WTC11 (cell line): Measurements from ENCODE around the gene PSMB2. TPM values are rescaled to one million over a fixed set of nuclear protein-coding genes. Genes with fewer than 3 reads are reported as not detected.
"Not testable (repeated sequence)": the region's sequence is repeated elsewhere in the genome, so short reads cannot be mapped to it uniquely, and the experiment has no call there.

Source experiments
- ATAC-seq: fragments of 200-7000 bp; cut with Tn5 transposase; 2 replicates; pipeline ENCODE4 v1.10.0; 2021; ENCODE audit warnings: mild to moderate bottlenecking, moderate library complexity
- CTCF ChIA-PET: fragments of 300-600 bp; sonication (Branson Sonifier 250); formaldehyde crosslinking; loops from one replicate; lab custom pipeline; 2021; ENCODE audit warnings: antibody characterized with exemption; lab: Charles Lee
- POLR2A ChIA-PET: fragments of 350-600 bp; sonication (Branson Sonifier 250); formaldehyde crosslinking; loops from one replicate; lab custom pipeline; 2021; ENCODE audit warnings: antibody characterized with exemption; lab: Charles Lee
- DNase-seq: peaks from one replicate; pipeline ENCODE4 v3.0.0; 2021; ENCODE audit warnings: low spot score
- H3K27ac Mint-ChIP-seq: 2 replicates; pipeline ENCODE4 v1.8.0; 2021; ENCODE audit warnings: mixed read lengths
- H3K27me3 Mint-ChIP-seq: 2 replicates; pipeline ENCODE4 v1.8.0; 2021; ENCODE audit warnings: low read depth, mild to moderate bottlenecking, moderate library complexity, mixed read lengths
- H3K36me3 Mint-ChIP-seq: 2 replicates; pipeline ENCODE4 v1.8.0; 2021; ENCODE audit warnings: mixed read lengths
- H3K4me1 Mint-ChIP-seq: 2 replicates; pipeline ENCODE4 v1.8.0; 2022; ENCODE audit warnings: mixed read lengths
- H3K4me3 Mint-ChIP-seq: 2 replicates; pipeline ENCODE4 v1.8.0; 2021; ENCODE audit warnings: mild to moderate bottlenecking, moderate library complexity, mixed read lengths
- H3K9me3 Mint-ChIP-seq: 2 replicates; pipeline ENCODE4 v1.8.0; 2021; ENCODE audit warnings: mixed read lengths
- AFF4 ChIP-seq: sonication (generic); formaldehyde crosslinking; IDR thresholded peaks from 2 replicates; pipeline ENCODE4 v1.8.1; 2023; ENCODE audit warnings: mild to moderate bottlenecking, missing genetic modification reagents, borderline replicate concordance
- ESRRA ChIP-seq: sonication (generic); formaldehyde crosslinking; IDR thresholded peaks from 2 replicates; pipeline ENCODE4 v1.8.1; 2022; ENCODE audit warnings: mild to moderate bottlenecking, missing genetic modification reagents, borderline replicate concordance
- HMGXB4 ChIP-seq: sonication (generic); formaldehyde crosslinking; IDR thresholded peaks from 2 replicates; pipeline ENCODE4 v1.8.1; 2023; ENCODE audit warnings: mild to moderate bottlenecking, moderate library complexity, missing genetic modification reagents
- MYBL2 ChIP-seq: sonication (generic); formaldehyde crosslinking; IDR thresholded peaks from 2 replicates; pipeline ENCODE4 v1.8.1; 2023; ENCODE audit warnings: mild to moderate bottlenecking, moderate library complexity, missing genetic modification reagents
- RELA ChIP-seq: sonication (generic); formaldehyde crosslinking; IDR thresholded peaks from 2 replicates; pipeline ENCODE4 v1.8.1; 2022; ENCODE audit warnings: missing genetic modification reagents, mild to moderate bottlenecking, borderline replicate concordance
- SMAD4 ChIP-seq: sonication (generic); formaldehyde crosslinking; IDR thresholded peaks from 2 replicates; pipeline ENCODE4 v1.8.0; 2022; ENCODE audit warnings: mild to moderate bottlenecking, missing genetic modification reagents
- TEAD1 ChIP-seq: sonication (generic); formaldehyde crosslinking; IDR thresholded peaks from 2 replicates; pipeline ENCODE4 v1.8.0; 2022; ENCODE audit warnings: mild to moderate bottlenecking, missing genetic modification reagents
- USF1 ChIP-seq: sonication (generic); formaldehyde crosslinking; IDR thresholded peaks from 2 replicates; pipeline ENCODE4 v1.8.0; 2022; ENCODE audit warnings: mild to moderate bottlenecking, missing genetic modification reagents
- ZNF281 ChIP-seq: sonication (generic); formaldehyde crosslinking; IDR thresholded peaks from 2 replicates; pipeline ENCODE4 v1.8.0; 2023; ENCODE audit warnings: mild to moderate bottlenecking, missing genetic modification reagents
- ZNF416 ChIP-seq: fragments of 250-450 bp; sonication (Bioruptor Pico); IDR thresholded peaks from 2 replicates; pipeline ENCODE4 v1.9.0; 2021; ENCODE audit warnings: mild to moderate bottlenecking, inconsistent platforms
- total RNA-seq: library from RNA; stranded (reverse); gene quantifications from 3 replicates; pipeline ENCODE4 v1.2.3, GENCODE V29; 2021
- TF ChIP-seq, protein P1 (sequence below): fragments of 250-450 bp; sonication (Bioruptor Pico); IDR thresholded peaks from 2 replicates; pipeline ENCODE4 v2.1.2; 2022; ENCODE audit warnings: mild to moderate bottlenecking, moderate library complexity
- TF ChIP-seq, protein P2 (sequence below): sonication (generic); formaldehyde crosslinking; IDR thresholded peaks from 2 replicates; pipeline ENCODE4 v1.8.1; 2023; ENCODE audit warnings: mild to moderate bottlenecking, missing genetic modification reagents
- TF ChIP-seq, protein P3 (sequence below): fragments of 250-450 bp; sonication (Bioruptor Pico); IDR thresholded peaks from 2 replicates; pipeline ENCODE4 v1.9.0; 2021; ENCODE audit warnings: moderate library complexity, mild to moderate bottlenecking, inconsistent platforms, borderline replicate concordance
- TF ChIP-seq, protein P4 (sequence below): sonication (generic); formaldehyde crosslinking; IDR thresholded peaks from 2 replicates; pipeline ENCODE4 v1.8.1; 2023; ENCODE audit warnings: mild to moderate bottlenecking, missing genetic modification reagents, moderate library complexity

The PSMB2 gene
- total RNA-seq, 1 experiment from 2014 or later = 76.7 TPM

- TF ChIP-seq, protein P1, sequence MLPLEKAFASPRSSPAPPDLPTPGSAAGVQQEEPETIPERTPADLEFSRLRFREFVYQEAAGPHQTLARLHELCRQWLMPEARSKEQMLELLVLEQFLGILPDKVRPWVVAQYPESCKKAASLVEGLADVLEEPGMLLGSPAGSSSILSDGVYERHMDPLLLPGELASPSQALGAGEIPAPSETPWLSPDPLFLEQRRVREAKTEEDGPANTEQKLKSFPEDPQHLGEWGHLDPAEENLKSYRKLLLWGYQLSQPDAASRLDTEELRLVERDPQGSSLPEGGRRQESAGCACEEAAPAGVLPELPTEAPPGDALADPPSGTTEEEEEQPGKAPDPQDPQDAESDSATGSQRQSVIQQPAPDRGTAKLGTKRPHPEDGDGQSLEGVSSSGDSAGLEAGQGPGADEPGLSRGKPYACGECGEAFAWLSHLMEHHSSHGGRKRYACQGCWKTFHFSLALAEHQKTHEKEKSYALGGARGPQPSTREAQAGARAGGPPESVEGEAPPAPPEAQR (CRISPR knock-in tag) = no peak
- TF ChIP-seq ZNF416 (CRISPR knock-in tag) (no peak), SMAD4 (CRISPR knock-in tag) (0 out of 2 replicates have a peak, but pooled peaks have one; percentile 37), RELA (CRISPR knock-in tag) (0 out of 2 replicates have a peak, but pooled peaks have one; percentile 60), USF1 (CRISPR knock-in tag) (peak; percentile 31; the same call in 1 of the 2 replicates), HMGXB4 (peak; percentile 46; the same call in 1 of the 2 replicates), ZNF281 (CRISPR knock-in tag) (peak; percentile 65; the same call in 1 of the 2 replicates), MYBL2 (CRISPR knock-in tag) (peak; percentile 70), AFF4 (no peak), TEAD1 (CRISPR knock-in tag) (no peak), ESRRA (CRISPR knock-in tag) (0 out of 2 replicates have a peak, but pooled peaks have one; percentile 18)
- TF ChIP-seq, protein P2, sequence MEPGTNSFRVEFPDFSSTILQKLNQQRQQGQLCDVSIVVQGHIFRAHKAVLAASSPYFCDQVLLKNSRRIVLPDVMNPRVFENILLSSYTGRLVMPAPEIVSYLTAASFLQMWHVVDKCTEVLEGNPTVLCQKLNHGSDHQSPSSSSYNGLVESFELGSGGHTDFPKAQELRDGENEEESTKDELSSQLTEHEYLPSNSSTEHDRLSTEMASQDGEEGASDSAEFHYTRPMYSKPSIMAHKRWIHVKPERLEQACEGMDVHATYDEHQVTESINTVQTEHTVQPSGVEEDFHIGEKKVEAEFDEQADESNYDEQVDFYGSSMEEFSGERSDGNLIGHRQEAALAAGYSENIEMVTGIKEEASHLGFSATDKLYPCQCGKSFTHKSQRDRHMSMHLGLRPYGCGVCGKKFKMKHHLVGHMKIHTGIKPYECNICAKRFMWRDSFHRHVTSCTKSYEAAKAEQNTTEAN (CRISPR knock-in tag) = 0 out of 2 replicates have a peak, but pooled peaks have one; percentile 56
- TF ChIP-seq, protein P3, sequence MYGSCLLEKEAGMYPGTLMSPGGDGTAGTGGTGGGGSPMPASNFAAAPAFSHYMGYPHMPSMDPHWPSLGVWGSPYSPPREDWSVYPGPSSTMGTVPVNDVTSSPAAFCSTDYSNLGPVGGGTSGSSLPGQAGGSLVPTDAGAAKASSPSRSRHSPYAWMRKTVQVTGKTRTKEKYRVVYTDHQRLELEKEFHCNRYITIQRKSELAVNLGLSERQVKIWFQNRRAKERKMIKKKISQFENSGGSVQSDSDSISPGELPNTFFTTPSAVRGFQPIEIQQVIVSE (CRISPR knock-in tag) = no peak
- TF ChIP-seq, protein P4, sequence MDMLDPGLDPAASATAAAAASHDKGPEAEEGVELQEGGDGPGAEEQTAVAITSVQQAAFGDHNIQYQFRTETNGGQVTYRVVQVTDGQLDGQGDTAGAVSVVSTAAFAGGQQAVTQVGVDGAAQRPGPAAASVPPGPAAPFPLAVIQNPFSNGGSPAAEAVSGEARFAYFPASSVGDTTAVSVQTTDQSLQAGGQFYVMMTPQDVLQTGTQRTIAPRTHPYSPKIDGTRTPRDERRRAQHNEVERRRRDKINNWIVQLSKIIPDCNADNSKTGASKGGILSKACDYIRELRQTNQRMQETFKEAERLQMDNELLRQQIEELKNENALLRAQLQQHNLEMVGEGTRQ = peak; percentile 8; the same call in 1 of the 2 replicates
Measured at GRCh38 chr1:35577071-35577998, 64.0 kb downstream of the PSMB2 start (continued).

- H3K27ac Mint-ChIP-seq, H3K9me3 Mint-ChIP-seq, H3K36me3 Mint-ChIP-seq, POLR2A ChIA-PET, DNase-seq, ATAC-seq: not testable (repeated sequence)
- peaks cover 85% of the 10 kb centered on the region for H3K27me3 Mint-ChIP-seq
- peaks cover 38% of the 10 kb centered on the region for H3K4me1 Mint-ChIP-seq
- peak overlapping the region; percentile 74 for H3K4me3 Mint-ChIP-seq
- CTCF ChIA-PET = interaction anchor here (1.8 kb wide), 1 partner anchor 139 kb away, joined by 12 read pairs; no protein-coding TSS in a partner anchor
Measured at GRCh38 chr1:35576766-35577070, 64.6 kb downstream of the PSMB2 start.
